Sigmoid colon (tissue), 4 donors: ENCODE measurements around the gene CABLES2.

ENCODE experiments used
- CTCF ChIP-seq, 4 experiments: fragments of 450-650 bp in 3 of 4; fragments of 200-600 bp in 1 of 4; IDR thresholded peaks; one replicate each; pipeline ENCODE4 v1.5.1; 2016 to 2019; ENCODE audit warnings: antibody characterized with exemption in 4 of 4, mild to moderate bottlenecking in 3 of 4, moderate library complexity in 2 of 4
- POLR2A ChIP-seq, 2 donors: fragments of 450-650 bp; IDR thresholded peaks; one replicate each; pipeline ENCODE4 v1.6.1; 2016; ENCODE audit warnings: antibody characterized with exemption in 2 of 2, mild to moderate bottlenecking in 2 of 2, moderate library complexity in 2 of 2
- POLR2AphosphoS5 ChIP-seq, 4 donors: sonication (generic); formaldehyde crosslinking; IDR thresholded peaks; one replicate each; pipeline ENCODE4 v1.6.1; 2017; ENCODE audit warnings: antibody characterized with exemption in 4 of 4

GRCh38 chr20:62368976-62369814 is 37.9 kb downstream of the CABLES2 start:
- TF ChIP-seq CTCF (IDR thresholded peaks at IDR 0.05) (peak in 2 of 4 experiments; percentile 6 to 36), POLR2A (IDR thresholded peaks at IDR 0.05) (no peak), POLR2AphosphoS5 (IDR thresholded peaks at IDR 0.05) (peak in 3 of 4 donors; percentile 16 to 46 (median 33))
